Ovary (tissue), 3 donors: Measurements from ENCODE around the gene CCDC57.

Experiments
- EP300 ChIP-seq: sonication (generic); formaldehyde crosslinking; IDR thresholded peaks from one replicate; pipeline ENCODE4 v1.6.1; 2017; ENCODE audit warnings: antibody characterized with exemption
- TF ChIP-seq, protein P1 (sequence below), 3 donors: fragments of 450-650 bp in 2 of 3; fragments of 200-600 bp in 1 of 3; IDR thresholded peaks; one replicate each; pipeline versions ENCODE4 v1.5.1 to v1.8.0; 2016 to 2022; ENCODE audit warnings: antibody characterized with exemption in 3 of 3, mild to moderate bottlenecking in 1 of 3
- donor health status: DM: no; HTN: no; CAD: no.

GRCh38 chr17:82234211-82235055, 21.8 kb upstream of the CCDC57 start:
- TF ChIP-seq, protein P1, sequence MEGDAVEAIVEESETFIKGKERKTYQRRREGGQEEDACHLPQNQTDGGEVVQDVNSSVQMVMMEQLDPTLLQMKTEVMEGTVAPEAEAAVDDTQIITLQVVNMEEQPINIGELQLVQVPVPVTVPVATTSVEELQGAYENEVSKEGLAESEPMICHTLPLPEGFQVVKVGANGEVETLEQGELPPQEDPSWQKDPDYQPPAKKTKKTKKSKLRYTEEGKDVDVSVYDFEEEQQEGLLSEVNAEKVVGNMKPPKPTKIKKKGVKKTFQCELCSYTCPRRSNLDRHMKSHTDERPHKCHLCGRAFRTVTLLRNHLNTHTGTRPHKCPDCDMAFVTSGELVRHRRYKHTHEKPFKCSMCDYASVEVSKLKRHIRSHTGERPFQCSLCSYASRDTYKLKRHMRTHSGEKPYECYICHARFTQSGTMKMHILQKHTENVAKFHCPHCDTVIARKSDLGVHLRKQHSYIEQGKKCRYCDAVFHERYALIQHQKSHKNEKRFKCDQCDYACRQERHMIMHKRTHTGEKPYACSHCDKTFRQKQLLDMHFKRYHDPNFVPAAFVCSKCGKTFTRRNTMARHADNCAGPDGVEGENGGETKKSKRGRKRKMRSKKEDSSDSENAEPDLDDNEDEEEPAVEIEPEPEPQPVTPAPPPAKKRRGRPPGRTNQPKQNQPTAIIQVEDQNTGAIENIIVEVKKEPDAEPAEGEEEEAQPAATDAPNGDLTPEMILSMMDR (IDR thresholded peaks at IDR 0.05), result no peak
- TF ChIP-seq EP300, result no peak
